MM.1S (cell line): ENCODE results near the gene ZMYND12.

Experiments
- EZH2 ChIP-seq: fragments of 300-600 bp; sonication (generic); optimal IDR thresholded peaks from 2 replicates; pipeline ENCODE3; 2017; ENCODE audit warnings: low read depth, mild to moderate bottlenecking, antibody characterized with exemption, low read length, mixed read lengths
- EZH2phosphoT487 ChIP-seq: fragments of 300-600 bp; sonication (generic); IDR thresholded peaks from 2 replicates; pipeline ENCODE4 v1.6.1; 2018; ENCODE audit warnings: antibody characterized with exemption, low read length
- TF ChIP-seq, protein P1 (sequence below): fragments of 300-600 bp; sonication (generic); IDR thresholded peaks from 2 replicates; pipeline ENCODE4 v1.5.1; 2016; ENCODE audit warnings: antibody characterized with exemption, low read length, mixed read lengths

DNA sequence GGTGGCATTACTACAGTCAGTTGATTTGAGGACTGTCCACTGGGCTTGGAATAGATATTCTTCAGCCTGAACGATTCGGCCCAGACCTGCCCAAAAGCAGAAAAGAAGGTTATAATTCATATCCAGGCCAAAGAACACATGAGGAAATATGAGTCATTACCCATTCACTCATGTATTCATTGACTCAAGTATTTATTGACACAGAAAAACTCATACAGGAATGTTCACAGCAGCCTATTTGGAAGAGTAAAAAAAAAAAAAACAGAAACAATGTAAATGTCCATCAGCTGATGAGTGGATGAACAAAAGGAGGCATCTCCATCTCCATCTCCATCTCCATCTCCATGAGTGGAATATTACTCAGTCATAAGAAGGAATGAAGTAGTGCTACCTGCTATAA is 15.9 kb downstream of the ZMYND12 start:
- TF ChIP-seq, protein P1, sequence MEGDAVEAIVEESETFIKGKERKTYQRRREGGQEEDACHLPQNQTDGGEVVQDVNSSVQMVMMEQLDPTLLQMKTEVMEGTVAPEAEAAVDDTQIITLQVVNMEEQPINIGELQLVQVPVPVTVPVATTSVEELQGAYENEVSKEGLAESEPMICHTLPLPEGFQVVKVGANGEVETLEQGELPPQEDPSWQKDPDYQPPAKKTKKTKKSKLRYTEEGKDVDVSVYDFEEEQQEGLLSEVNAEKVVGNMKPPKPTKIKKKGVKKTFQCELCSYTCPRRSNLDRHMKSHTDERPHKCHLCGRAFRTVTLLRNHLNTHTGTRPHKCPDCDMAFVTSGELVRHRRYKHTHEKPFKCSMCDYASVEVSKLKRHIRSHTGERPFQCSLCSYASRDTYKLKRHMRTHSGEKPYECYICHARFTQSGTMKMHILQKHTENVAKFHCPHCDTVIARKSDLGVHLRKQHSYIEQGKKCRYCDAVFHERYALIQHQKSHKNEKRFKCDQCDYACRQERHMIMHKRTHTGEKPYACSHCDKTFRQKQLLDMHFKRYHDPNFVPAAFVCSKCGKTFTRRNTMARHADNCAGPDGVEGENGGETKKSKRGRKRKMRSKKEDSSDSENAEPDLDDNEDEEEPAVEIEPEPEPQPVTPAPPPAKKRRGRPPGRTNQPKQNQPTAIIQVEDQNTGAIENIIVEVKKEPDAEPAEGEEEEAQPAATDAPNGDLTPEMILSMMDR, result no peak
- no peak for TF ChIP-seq EZH2
- no peak for TF ChIP-seq EZH2phosphoT487
